HG03139 (cell line): ENCODE measurements around the gene MOK.
"Not testable (repeated sequence)": the region's sequence is repeated elsewhere in the genome, so short reads cannot be mapped to it uniquely, and the experiment has no call there.

Experiments used
- ATAC-seq: cut with Tn5 transposase; IDR thresholded peaks from one replicate; pipeline ENCODE4 v1.9.1; 2021; ENCODE audit not compliant: unreplicated experiment

MOK gene

GRCh38 chr14:102304611-102305506 is at the start of gene MOK:
TSS of gene MOK (minus strand) at chr14:102305164. CDS start at chr14:102304968, 196 bp downstream.
- ATAC-seq: peak; percentile 91

GRCh38 chr14:102353126-102353619 is 48.2 kb upstream of the MOK start:
- ATAC-seq: no peak

DNA sequence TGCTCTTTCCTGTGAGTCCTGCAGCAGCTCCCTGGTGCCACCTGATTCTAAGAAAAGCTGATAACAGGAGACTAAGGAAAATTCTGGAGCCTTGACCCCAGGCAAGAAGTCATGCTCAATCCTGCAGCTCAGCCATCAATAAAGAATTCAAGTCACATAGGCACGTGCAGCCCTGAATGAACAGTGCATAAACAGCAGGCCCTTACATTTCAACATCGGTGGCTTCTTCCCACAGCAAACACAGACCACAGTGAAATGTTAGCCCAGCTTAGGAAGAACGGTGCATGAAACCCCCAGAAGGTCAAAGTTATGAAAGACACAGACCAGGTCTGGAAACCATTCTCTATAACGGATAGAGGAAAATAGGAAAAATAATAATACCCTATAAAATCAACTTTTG is 47.2 kb upstream of the MOK start:
- ATAC-seq: no peak

- ATAC-seq: not testable (repeated sequence)
Observed at GRCh38 chr14:102351593-102351992, 46.6 kb upstream of the MOK start.

DNA sequence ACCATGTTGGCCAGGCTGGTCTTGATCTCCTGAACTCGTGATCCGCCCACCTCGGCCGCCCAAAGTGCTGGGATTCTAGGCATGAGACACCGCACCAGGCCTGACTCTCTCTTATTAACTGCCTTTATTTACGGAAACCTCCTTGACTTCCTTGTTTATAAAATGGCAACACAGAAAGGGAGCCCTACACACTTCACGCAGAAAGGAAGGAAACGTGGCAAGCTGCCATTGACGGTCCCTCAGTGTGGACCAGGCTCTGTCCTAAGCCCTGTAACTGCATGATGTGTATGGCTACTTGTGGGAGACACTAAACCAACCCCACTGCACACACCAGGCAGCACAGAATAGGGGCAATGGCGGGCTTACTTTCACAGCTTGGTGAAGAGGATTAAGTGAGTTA is 46.1 kb upstream of the MOK start:
- ATAC-seq: no peak

DNA sequence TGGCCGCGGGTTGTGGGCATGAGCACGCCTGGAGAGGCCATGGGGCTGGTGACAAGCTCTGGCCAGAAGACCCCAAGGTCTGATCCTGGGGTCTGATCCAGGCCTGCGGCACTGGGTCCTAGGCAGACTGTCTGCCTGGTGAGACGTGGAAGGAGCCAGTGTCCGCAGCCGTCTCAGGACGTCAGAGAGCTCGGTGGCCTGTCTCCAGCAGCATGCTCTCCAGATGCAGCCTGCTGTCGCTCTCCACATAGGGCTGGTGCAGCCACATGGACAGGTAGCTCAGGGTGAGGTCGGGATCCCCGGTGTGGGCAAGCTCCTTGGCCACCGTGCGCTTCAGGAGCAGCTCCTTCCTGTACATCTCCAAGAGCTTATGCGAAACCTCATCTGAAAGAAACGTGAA is 43.4 kb upstream of the MOK start:
- no peak for ATAC-seq

DNA sequence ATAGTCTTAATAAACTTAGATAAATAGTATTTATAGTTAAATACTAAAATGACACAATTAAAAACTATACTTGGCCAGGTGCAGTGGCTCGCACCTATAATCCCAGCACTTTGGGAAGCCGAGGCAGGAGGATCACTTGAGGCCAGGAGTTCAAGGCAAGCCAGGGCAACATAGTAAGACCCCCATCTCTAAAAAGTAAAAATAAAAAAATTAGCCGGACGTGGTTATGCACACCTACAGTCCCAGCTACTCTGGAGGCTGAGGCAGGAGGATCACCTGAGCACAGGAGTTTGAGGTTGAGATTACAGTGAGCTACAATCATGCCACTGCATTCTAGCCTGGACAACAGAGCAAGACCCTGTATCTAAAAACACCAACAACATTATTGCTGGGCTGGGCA is 41.7 kb upstream of the MOK start:
- no peak for ATAC-seq

- ATAC-seq: no peak
Observed at GRCh38 chr14:102345232-102345631, 40.3 kb upstream of the MOK start.

GRCh38 chr14:102344485-102344884 is 39.5 kb upstream of the MOK start:
- no peak for ATAC-seq

DNA sequence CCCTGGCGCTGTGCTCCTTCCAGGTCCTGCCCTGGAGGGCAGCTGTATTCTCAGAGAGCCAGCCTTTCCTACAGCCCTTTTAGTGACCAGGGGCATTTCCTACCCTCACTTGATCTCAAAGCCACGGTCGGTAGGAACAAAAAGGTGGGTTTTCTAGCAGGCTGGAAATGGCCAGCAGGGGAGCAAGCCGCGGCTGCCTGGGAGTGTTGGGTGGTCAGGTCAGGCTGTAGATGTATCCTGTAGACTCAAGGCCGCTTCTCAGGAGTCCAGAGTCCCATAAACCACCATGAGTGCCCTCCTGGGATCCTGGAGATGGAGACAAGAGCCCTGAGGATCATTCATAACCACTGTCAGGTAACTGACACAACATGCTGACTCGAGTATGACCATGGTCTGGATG is 39.1 kb upstream of the MOK start:
- ATAC-seq: no peak

- no peak for ATAC-seq
Observed at GRCh38 chr14:102342238-102342637, 37.3 kb upstream of the MOK start.

DNA sequence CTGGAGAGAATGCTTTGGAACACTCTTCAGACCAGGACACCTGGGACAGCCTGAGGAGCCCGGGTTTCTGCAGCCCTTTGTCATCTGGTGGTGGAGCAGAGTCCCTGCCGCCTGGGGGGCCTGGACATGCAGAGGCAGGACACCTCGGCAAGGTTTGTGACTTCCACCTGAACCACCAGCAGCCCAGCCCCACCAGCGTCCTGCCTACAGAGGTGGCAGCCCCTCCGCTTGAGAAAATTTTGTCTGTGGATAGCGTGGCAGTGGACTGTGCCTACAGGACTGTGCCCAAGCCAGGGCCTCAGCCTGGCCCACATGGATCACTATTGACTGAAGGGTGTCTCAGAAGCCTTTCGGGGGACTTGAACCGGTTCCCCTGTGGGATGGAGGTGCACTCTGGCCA is 36.6 kb upstream of the MOK start:
- no peak for ATAC-seq

- ATAC-seq: no peak
Observed at GRCh38 chr14:102338724-102339123, 33.8 kb upstream of the MOK start.

GRCh38 chr14:102335163-102335562 is 30.2 kb upstream of the MOK start:
- ATAC-seq: no peak

GRCh38 chr14:102333795-102334705 is 29.1 kb upstream of the MOK start:
- no peak for ATAC-seq

DNA sequence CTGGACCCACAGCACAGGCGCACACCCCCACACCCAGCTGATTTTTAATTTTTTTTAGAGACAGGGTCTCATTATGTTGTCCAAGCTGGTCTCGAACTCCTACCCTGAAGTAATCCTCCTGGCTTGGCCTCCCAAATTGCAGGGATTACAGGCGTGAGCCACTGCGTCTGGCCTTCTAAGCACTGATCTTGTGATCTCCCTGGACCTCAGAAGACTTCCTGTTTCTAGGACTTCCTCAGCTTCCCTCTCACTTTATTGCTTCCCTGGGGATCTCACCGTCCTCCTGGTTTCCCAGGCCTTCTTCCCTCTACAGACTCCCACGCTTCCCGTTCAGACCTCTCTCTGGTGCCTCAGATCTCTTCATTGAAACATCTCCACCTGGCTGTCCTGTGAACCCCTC is 28.4 kb upstream of the MOK start:
- no peak for ATAC-seq

DNA sequence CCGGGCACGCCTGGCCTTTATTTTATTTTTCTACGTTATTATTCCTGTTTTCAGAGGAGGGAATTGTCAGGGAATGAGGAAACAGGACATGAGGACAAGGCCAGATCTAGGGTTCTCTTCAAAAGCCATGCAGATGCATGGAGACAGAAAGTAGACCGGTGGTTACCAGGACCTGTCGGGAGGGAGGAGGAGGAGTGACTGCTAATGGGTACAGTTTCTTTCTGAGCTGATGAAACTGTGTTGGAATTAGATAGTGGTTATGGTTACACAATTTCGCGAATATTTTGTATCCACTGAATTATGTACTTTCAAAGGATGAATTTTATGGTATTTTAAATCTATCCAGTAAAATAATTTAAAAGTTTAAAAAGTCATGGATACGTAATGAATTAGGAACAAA is 25.8 kb upstream of the MOK start:
- no peak for ATAC-seq

- ATAC-seq: not testable (repeated sequence)
Observed at GRCh38 chr14:102329381-102329780, 24.4 kb upstream of the MOK start.

- ATAC-seq: no peak
Observed at GRCh38 chr14:102326583-102326982, 21.6 kb upstream of the MOK start.

- no peak for ATAC-seq
Observed at GRCh38 chr14:102325791-102326345, 20.9 kb upstream of the MOK start.

- ATAC-seq: no peak
Observed at GRCh38 chr14:102323102-102323501, 18.1 kb upstream of the MOK start.
